SK-N-MC (cell line): Measurements from ENCODE around the gene SPRY1.

Source experiments
- EZH2 ChIP-seq: fragments of 200-600 bp; sonication (generic); IDR thresholded peaks from one replicate; pipeline ENCODE4 v1.6.1; 2017; ENCODE audit warnings: antibody characterized with exemption
- FOXP2 ChIP-seq: optimal IDR thresholded peaks from 2 replicates; pipeline ENCODE3; 2011; ENCODE audit warnings: mild to moderate bottlenecking, moderate library complexity; ENCODE audit not compliant: insufficient read depth; ENCODE audit errors: extremely low read length, control extremely low read depth
- POLR2AphosphoS5 ChIP-seq: IDR thresholded peaks from 2 replicates; pipeline ENCODE4 v1.6.1; 2012; ENCODE audit warnings: mild to moderate bottlenecking, low read depth, low read length, borderline replicate concordance

GRCh38 chr4:123380728-123381716 lies 15.6 kb upstream of the SPRY1 start:
- TF ChIP-seq POLR2AphosphoS5 (no peak), EZH2 (no peak), FOXP2 (no peak)
